ENCODE measurements around the gene PDGFC. TPM values are rescaled to one million over a fixed set of nuclear protein-coding genes. Genes with fewer than 3 reads are reported as not detected.

Gene PDGFC
- total RNA-seq, 1 experiment from 2014 or later: 5.3 TPM

- H3K27me3 Mint-ChIP-seq (ENCODE audit: low read depth): no peaks in the 10 kb centered on the region
- H3K4me3 Mint-ChIP-seq: no peak overlapping the region
- H3K36me3 Mint-ChIP-seq: no peaks in the 10 kb centered on the region
- H3K4me1 Mint-ChIP-seq: no peaks in the 10 kb centered on the region
- no peak for ATAC-seq
- no peak overlapping the region for H3K27ac Mint-ChIP-seq
- peaks cover 6% of the 10 kb centered on the region for H3K9me3 Mint-ChIP-seq
- no peak for DNase-seq (ENCODE audit: low spot score)
- TF ChIP-seq, protein P1, sequence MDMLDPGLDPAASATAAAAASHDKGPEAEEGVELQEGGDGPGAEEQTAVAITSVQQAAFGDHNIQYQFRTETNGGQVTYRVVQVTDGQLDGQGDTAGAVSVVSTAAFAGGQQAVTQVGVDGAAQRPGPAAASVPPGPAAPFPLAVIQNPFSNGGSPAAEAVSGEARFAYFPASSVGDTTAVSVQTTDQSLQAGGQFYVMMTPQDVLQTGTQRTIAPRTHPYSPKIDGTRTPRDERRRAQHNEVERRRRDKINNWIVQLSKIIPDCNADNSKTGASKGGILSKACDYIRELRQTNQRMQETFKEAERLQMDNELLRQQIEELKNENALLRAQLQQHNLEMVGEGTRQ (CRISPR knock-in tag; IDR thresholded peaks at IDR 0.05): no peak
- TF ChIP-seq, protein P2, sequence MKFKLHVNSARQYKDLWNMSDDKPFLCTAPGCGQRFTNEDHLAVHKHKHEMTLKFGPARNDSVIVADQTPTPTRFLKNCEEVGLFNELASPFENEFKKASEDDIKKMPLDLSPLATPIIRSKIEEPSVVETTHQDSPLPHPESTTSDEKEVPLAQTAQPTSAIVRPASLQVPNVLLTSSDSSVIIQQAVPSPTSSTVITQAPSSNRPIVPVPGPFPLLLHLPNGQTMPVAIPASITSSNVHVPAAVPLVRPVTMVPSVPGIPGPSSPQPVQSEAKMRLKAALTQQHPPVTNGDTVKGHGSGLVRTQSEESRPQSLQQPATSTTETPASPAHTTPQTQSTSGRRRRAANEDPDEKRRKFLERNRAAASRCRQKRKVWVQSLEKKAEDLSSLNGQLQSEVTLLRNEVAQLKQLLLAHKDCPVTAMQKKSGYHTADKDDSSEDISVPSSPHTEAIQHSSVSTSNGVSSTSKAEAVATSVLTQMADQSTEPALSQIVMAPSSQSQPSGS (CRISPR knock-in tag; IDR thresholded peaks at IDR 0.05; ENCODE audit: borderline replicate concordance, low read depth): no peak
- TF ChIP-seq NFATC4 (CRISPR knock-in tag; IDR thresholded peaks at IDR 0.05): no peak
- no peak for TF ChIP-seq SMAD4 (CRISPR knock-in tag; IDR thresholded peaks at IDR 0.05)
- TF ChIP-seq NFE2L1 (CRISPR knock-in tag; IDR thresholded peaks at IDR 0.05): no peak
- no peak for TF ChIP-seq ZNF532 (CRISPR knock-in tag; IDR thresholded peaks at IDR 0.05; ENCODE audit: borderline replicate concordance)
- TF ChIP-seq HMGA2 (CRISPR knock-in tag; IDR thresholded peaks at IDR 0.05): no peak
- TF ChIP-seq KAT7 (CRISPR knock-in tag; IDR thresholded peaks at IDR 0.05; ENCODE audit: borderline replicate concordance): no peak
- no peak for TF ChIP-seq AFF4 (CRISPR knock-in tag; IDR thresholded peaks at IDR 0.05; ENCODE audit: borderline replicate concordance)
- TF ChIP-seq STAT6 (CRISPR knock-in tag; conservative IDR thresholded peaks at IDR 0.05; ENCODE audit: low read depth): no peak
- no peak for TF ChIP-seq ZNF512 (CRISPR knock-in tag; IDR thresholded peaks at IDR 0.05; ENCODE audit: borderline replicate concordance)
- ChIA-PET CTCF (no interaction called here), POLR2A (no interaction called here)
These were observed 85.1 kb downstream of the PDGFC start for GRCh38 chr4:156886481-156886880.

All from WTC11 (cell line).